B cell (primary cell): ENCODE measurements around the gene WRAP73. TPM values are rescaled to one million over a fixed set of nuclear protein-coding genes. Genes with fewer than 3 reads are reported as not detected.

Source experiments
- ATAC-seq: fragments of 200-7000 bp; cut with Tn5 transposase; one replicate; pipeline ENCODE4 v1.10.0; 2021; ENCODE audit warnings: low read depth, mild to moderate bottlenecking, moderate number of reproducible peaks, moderate library complexity
- CTCF ChIA-PET: fragments of 350-600 bp; sonication (Branson Sonifier 250); formaldehyde crosslinking; loops from one replicate; lab custom pipeline; 2021; ENCODE audit warnings: antibody characterized with exemption, inconsistent platforms; lab: Charles Lee
- POLR2A ChIA-PET: fragments of 350-600 bp; sonication (Branson Sonifier 250); formaldehyde crosslinking; loops from one replicate; lab custom pipeline; 2021; ENCODE audit warnings: antibody characterized with exemption; lab: Charles Lee
- DNase-seq: peaks from one replicate; pipeline ENCODE4 v3.0.0; 2013
- H2AFZ ChIP-seq: 2 replicates; pipeline ENCODE4 v1.6.1; 2012; ENCODE audit warnings: mild to moderate bottlenecking, low read depth, low read length; ENCODE audit not compliant: insufficient read depth, poor library complexity, severe bottlenecking
- H3K27ac ChIP-seq, 2 donors: 1 replicate in 1 of 2; 2 replicates in 1 of 2; pipeline ENCODE4 v1.5.1; 2012 to 2013; ENCODE audit warnings: low read length in 2 of 2, mild to moderate bottlenecking in 2 of 2, moderate library complexity in 1 of 2
- H3K27me3 ChIP-seq, 4 experiments: fragments of 200-600 bp in 1 of 4; sonication (generic) in 1 of 4; replicated peaks in 1 of 4; 1 replicate in 2 of 4; 2 replicates in 2 of 4; pipeline versions ENCODE4 v1.6.1 to v1.7.0; 2013 to 2016; ENCODE audit warnings: low read length in 3 of 4, mild to moderate bottlenecking in 2 of 4, mixed read lengths in 1 of 4, moderate library complexity in 1 of 4; ENCODE audit not compliant: insufficient read depth in 4 of 4, control insufficient read depth in 3 of 4; ENCODE audit errors: control extremely low read depth in 1 of 4
- H3K36me3 ChIP-seq, 2 experiments: replicated peaks in 1 of 2; 1 replicate in 1 of 2; 2 replicates in 1 of 2; pipeline versions ENCODE4 v1.6.1 to v1.7.1; 2013; ENCODE audit warnings: low read length in 1 of 2; ENCODE audit not compliant: insufficient read depth in 2 of 2, control insufficient read depth in 1 of 2; ENCODE audit errors: control extremely low read depth in 1 of 2, extremely low read depth in 1 of 2
- H3K4me1 ChIP-seq, 2 donors: fragments of 200-600 bp in 1 of 2; sonication (generic) in 1 of 2; 1 replicate in 1 of 2; 2 replicates in 1 of 2; pipeline versions ENCODE4 v1.5.1 to v1.6.1; 2013 to 2017; ENCODE audit warnings: low read length in 2 of 2; ENCODE audit not compliant: control insufficient read depth in 2 of 2, insufficient read depth in 2 of 2
- H3K4me2 ChIP-seq: replicated peaks from 2 replicates; pipeline ENCODE3; 2012; ENCODE audit warnings: mild to moderate bottlenecking, low read depth, low read length; ENCODE audit not compliant: poor library complexity, severe bottlenecking
- H3K4me3 ChIP-seq, 5 experiments: fragments of 200-600 bp in 1 of 5; sonication (generic) in 1 of 5; 1 replicate in 3 of 5; 2 replicates in 2 of 5; pipeline versions ENCODE4 v1.5.1 to v1.7.0; 2011 to 2016; ENCODE audit warnings: low read length in 4 of 5, mild to moderate bottlenecking in 4 of 5, low read depth in 2 of 5, control low read depth in 1 of 5, moderate library complexity in 1 of 5; ENCODE audit not compliant: insufficient read depth in 1 of 5; ENCODE audit errors: control extremely low read depth in 1 of 5, extremely low read depth in 1 of 5
- H3K79me2 ChIP-seq: fragments of 200-600 bp; sonication (generic); one replicate; pipeline ENCODE4 v1.6.0; 2016; ENCODE audit warnings: low read length; ENCODE audit not compliant: control insufficient read depth, insufficient read depth
- H3K9ac ChIP-seq: fragments of 200-600 bp; sonication (generic); 2 replicates; pipeline ENCODE4 v1.6.1; 2017; ENCODE audit warnings: mild to moderate bottlenecking, low read length, moderate library complexity
- H3K9me3 ChIP-seq, 3 donors: one replicate each; pipeline versions ENCODE4 v1.6.1 to v1.7.1; 2013; ENCODE audit warnings: low read length in 2 of 3; ENCODE audit not compliant: control insufficient read depth in 2 of 3, insufficient read depth in 1 of 3; ENCODE audit errors: control extremely low read depth in 1 of 3
- H4K20me1 ChIP-seq: 2 replicates; pipeline ENCODE4 v1.6.0; 2012; ENCODE audit warnings: mild to moderate bottlenecking, low read length; ENCODE audit not compliant: insufficient read depth, control insufficient read depth, poor library complexity, severe bottlenecking
- H3K27ac Mint-ChIP-seq: one replicate; pipeline ENCODE4 v1.8.0; 2021; ENCODE audit warnings: mixed read lengths
- H3K27me3 Mint-ChIP-seq: one replicate; pipeline ENCODE4 v1.8.0; 2021; ENCODE audit warnings: mixed read lengths
- H3K4me1 Mint-ChIP-seq: one replicate; pipeline ENCODE4 v1.8.0; 2021; ENCODE audit warnings: mixed read lengths
- H3K4me3 Mint-ChIP-seq: one replicate; pipeline ENCODE4 v1.8.0; 2021; ENCODE audit warnings: mixed read lengths
- H3K9me3 Mint-ChIP-seq: one replicate; pipeline ENCODE4 v1.8.0; 2022; ENCODE audit warnings: mixed read lengths; ENCODE audit not compliant: insufficient read depth
- EZH2 ChIP-seq: IDR thresholded peaks from 2 replicates; pipeline ENCODE4 v1.6.1; 2012; ENCODE audit warnings: borderline replicate concordance, low read depth, mild to moderate bottlenecking, moderate library complexity, low read length; ENCODE audit not compliant: insufficient read depth, poor library complexity, severe bottlenecking
- WGBS: methylation state at CpG from one replicate; pipeline ENCODE4 v1.1.5; 2013; ENCODE audit warnings: missing lambda C conversion rate; ENCODE audit not compliant: insufficient coverage; 5-methylcytosine and 5-hydroxymethylcytosine counted together
- intact Hi-C: fragments of 100-400 bp; cut with micrococcal nuclease; formaldehyde crosslinking; loops from one replicate; pipeline ENCODE4 v1.10.0; 2022
- polyA plus RNA-seq: library from polyadenylated mRNA; depleted of rRNA; stranded (reverse); fragments of >200 nt; gene quantifications from 2 replicates; pipeline ENCODE4 v1.2.3, GENCODE V29; 2012
- total RNA-seq, 2 donors: library from RNA; stranded (reverse); fragments of 120-200 nt in 1 of 2; gene quantifications; 1 replicate in 1 of 2; 2 replicates in 1 of 2; pipeline versions ENCODE4 v1.2.3 to v1.2.4, GENCODE V29; 2013 to 2022
- TF ChIP-seq, protein P1 (sequence below): fragments of 200-600 bp; IDR thresholded peaks from one replicate; pipeline ENCODE4 v1.8.0; 2022; ENCODE audit warnings: antibody characterized with exemption, mild to moderate bottlenecking

WRAP73 gene
- total and polyA plus RNA-seq, 2 donors (not counting 1 experiment from before 2014, with no cell fraction given), result 37.1 to 68.5 TPM

DNA sequence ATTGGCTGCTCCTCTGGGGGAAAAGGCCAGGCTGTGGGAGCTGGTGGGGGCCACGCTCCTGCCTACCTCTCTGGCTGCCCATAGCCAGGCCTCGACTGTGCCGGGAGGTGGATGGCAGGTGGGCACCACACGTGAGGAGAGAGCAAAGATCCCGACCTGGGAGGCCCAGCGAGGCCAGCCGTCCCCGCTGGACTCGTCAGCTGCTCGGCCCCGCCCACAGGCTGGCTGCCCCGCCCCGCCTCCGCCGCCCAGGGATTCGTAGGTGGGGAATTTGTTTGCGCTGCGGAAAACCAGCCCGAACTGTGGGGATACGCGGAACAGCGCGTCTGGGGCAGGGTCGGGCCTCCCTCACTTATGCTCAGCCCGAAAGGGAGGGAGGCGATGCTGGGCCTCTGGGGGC lies 34.1 kb upstream of the WRAP73 start:
- H3K79me2 ChIP-seq, result no peaks in the 10 kb centered on the region
- POLR2A ChIA-PET, result no interaction called here
- H3K36me3 ChIP-seq, result no peaks in the 10 kb centered on the region
- H3K4me1 ChIP-seq, result peaks cover 5 to 24% of the 10 kb centered on the region in 2 donors
- H3K4me3 ChIP-seq, result no peak overlapping the region
- no peak overlapping the region for H3K27ac ChIP-seq
- H3K9ac ChIP-seq, result no peak overlapping the region
- H2AFZ ChIP-seq, result no peak overlapping the region
- Mint-ChIP-seq H3K27me3 (peaks cover 6% of the 10 kb centered on the region), H3K9me3 (no peaks in the 10 kb centered on the region), H3K4me3 (no peak overlapping the region), H3K4me1 (peaks cover 28% of the 10 kb centered on the region), H3K27ac (no peak overlapping the region)
- peaks cover 0 to 2% (median 0%) of the 10 kb centered on the region in 4 experiments for H3K27me3 ChIP-seq
- intact Hi-C loops, result no loop called here
- H4K20me1 ChIP-seq, result no peaks in the 10 kb centered on the region
- CTCF ChIA-PET, result no interaction called here
- H3K4me2 ChIP-seq, result no peak overlapping the region
- H3K9me3 ChIP-seq, result peaks cover 0 to 8% (median 0%) of the 10 kb centered on the region in 3 donors
- no peak for ATAC-seq
- 43% methylated on average over 25 of the region's 26 CpGs for WGBS
- no peak for DNase-seq
- no peak for TF ChIP-seq EZH2
- TF ChIP-seq, protein P1, sequence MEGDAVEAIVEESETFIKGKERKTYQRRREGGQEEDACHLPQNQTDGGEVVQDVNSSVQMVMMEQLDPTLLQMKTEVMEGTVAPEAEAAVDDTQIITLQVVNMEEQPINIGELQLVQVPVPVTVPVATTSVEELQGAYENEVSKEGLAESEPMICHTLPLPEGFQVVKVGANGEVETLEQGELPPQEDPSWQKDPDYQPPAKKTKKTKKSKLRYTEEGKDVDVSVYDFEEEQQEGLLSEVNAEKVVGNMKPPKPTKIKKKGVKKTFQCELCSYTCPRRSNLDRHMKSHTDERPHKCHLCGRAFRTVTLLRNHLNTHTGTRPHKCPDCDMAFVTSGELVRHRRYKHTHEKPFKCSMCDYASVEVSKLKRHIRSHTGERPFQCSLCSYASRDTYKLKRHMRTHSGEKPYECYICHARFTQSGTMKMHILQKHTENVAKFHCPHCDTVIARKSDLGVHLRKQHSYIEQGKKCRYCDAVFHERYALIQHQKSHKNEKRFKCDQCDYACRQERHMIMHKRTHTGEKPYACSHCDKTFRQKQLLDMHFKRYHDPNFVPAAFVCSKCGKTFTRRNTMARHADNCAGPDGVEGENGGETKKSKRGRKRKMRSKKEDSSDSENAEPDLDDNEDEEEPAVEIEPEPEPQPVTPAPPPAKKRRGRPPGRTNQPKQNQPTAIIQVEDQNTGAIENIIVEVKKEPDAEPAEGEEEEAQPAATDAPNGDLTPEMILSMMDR, result no peak

DNA sequence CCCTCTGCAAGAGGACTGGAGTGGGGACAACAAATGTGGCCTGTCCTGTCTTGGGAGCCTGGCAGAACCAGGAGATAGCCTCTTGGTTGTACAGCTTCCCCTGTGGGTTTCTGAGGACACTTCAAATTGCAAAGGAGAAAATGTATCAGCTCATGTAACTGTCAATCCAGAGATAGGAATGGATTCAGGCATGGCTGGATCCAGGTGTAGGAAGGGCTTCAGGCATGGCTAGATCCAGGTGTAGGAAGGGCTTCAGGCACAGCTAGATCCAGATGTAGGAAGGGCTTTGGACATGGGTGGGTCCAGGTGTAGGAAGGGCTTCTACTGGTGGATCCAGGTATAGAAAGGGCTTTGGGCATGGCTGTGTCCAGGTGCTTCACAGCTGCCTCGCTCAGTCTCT lies 33.3 kb upstream of the WRAP73 start:
- H3K27ac Mint-ChIP-seq, result no peak overlapping the region
- no peak overlapping the region for H3K4me3 Mint-ChIP-seq
- H3K4me1 Mint-ChIP-seq, result peaks cover 34% of the 10 kb centered on the region
- 100% methylated on average over 1 of the region's 1 CpG for whole genome bisulfite sequencing
- peaks cover 6% of the 10 kb centered on the region for H3K27me3 Mint-ChIP-seq
- Histone ChIP-seq H3K4me1 (peaks cover 13 to 32% of the 10 kb centered on the region in 2 donors), H3K79me2 (no peaks in the 10 kb centered on the region), H3K27me3 (peaks cover 0 to 3% (median 0%) of the 10 kb centered on the region in 4 experiments), H3K27ac (no peak overlapping the region), H2AFZ (no peak overlapping the region), H3K9me3 (peaks cover 0 to 8% (median 0%) of the 10 kb centered on the region in 3 donors), H3K9ac (no peak overlapping the region), H3K4me2 (no peak overlapping the region), H4K20me1 (no peaks in the 10 kb centered on the region), H3K36me3 (no peaks in the 10 kb centered on the region), H3K4me3 (no peak overlapping the region)
- intact Hi-C loops, result no loop called here
- TF ChIP-seq EZH2, result no peak
- TF ChIP-seq, protein P1, result no peak
- ChIA-PET POLR2A (no interaction called here), CTCF (no interaction called here)
- no peak for ATAC-seq
- DNase-seq, result no peak
- H3K9me3 Mint-ChIP-seq, result no peaks in the 10 kb centered on the region
